ENCODE data around the gene SIGMAR1. TPM values are rescaled to one million over a fixed set of nuclear protein-coding genes. Genes with fewer than 3 reads are reported as not detected.

SIGMAR1 gene
- total RNA-seq, 1 donor, result 71.7 TPM

DNA sequence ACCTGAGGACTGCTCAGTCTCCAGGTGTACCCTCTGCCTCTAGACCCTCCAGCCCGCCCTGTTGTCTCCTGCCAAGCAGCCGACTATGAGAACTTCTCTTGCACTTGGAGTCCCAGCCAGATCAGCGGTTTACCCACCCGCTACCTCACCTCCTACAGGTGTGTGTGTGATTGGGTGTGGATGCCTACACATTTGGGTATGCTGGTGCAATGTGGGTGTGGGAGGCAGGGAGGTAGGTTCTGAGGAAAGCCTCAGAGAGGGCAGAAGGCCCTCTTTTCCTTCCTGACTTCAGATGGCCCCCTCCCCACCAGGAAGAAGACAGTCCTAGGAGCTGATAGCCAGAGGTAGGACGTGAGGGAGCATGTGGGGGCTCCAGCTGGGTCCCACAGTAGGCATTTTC, 19.4 kb upstream of the SIGMAR1 start:
- no peak for TF ChIP-seq CTCF (IDR thresholded peaks at IDR 0.05; ENCODE audit: insufficient read depth, low read depth, low read length)
- H3K4me3 ChIP-seq (ENCODE audit: low read depth, low read length), result no peak overlapping the region
- DNase-seq (ENCODE audit: low read depth), result no peak

GRCh38 chr9:34655394-34655793, 17.8 kb upstream of the SIGMAR1 start:
- no peak for TF ChIP-seq CTCF (IDR thresholded peaks at IDR 0.05; ENCODE audit: insufficient read depth, low read depth, low read length)
- DNase-seq (ENCODE audit: low read depth), result no peak
- no peak overlapping the region for H3K4me3 ChIP-seq (ENCODE audit: low read depth, low read length)

- DNase-seq (ENCODE audit: low read depth), result peak; percentile 43
- H3K4me3 ChIP-seq (ENCODE audit: low read depth, low read length), result no peak overlapping the region
- no peak for TF ChIP-seq CTCF (IDR thresholded peaks at IDR 0.05; ENCODE audit: insufficient read depth, low read depth, low read length)
Measured at GRCh38 chr9:34654323-34655051, 16.9 kb upstream of the SIGMAR1 start.

DNA sequence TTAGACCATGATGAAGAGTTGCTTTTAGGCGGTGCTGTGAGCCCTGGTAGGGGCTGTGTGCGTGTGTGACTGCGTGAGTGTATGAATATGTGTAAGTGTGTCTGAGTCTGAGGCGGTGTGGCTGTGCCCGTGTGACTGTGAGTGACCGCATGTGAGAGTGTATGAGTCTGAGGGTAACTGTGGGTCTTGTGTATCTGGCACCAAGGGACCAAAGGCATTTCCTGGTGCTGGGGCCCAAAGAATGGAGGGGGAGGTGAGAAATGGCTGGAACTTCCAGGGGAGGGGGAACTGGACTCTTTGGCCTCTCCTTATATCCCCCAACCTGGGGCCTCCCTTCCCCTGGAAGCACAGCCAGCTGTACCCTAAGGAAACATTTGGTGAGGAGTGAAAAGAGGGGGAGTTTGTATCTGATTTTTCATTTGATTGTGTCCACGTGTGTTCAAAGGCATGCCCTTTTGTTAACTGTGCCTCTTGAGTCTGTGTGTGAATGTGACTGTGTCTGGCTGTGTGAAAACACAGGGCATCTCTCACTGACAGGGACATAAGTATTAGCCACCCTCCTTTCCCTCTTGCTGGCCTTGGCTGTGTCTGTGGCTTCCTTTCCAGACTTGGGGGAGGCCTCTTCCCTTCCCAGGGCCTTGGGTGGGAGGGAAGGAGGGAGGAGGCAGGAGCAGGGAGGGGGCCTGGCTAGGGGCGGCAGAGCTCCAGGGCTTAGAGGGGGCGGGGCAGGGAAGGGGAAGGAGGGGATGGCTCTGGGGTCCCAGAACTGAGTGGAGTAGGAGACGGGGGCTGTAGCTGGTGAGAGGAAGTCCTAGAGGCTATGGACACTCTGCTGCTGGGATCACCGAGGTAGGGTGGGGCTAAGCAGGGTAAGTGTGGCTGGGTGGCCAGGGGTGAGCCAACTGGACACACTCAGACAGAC, 15.8 kb upstream of the SIGMAR1 start:
- no peak overlapping the region for H3K4me3 ChIP-seq (ENCODE audit: low read depth, low read length)
- no peak for TF ChIP-seq CTCF (IDR thresholded peaks at IDR 0.05; ENCODE audit: insufficient read depth, low read depth, low read length)
- no peak for DNase-seq (ENCODE audit: low read depth)

GRCh38 chr9:34652602-34653000, 15.0 kb upstream of the SIGMAR1 start:
- DNase-seq (ENCODE audit: low read depth), result no peak

More at GRCh38 chr9:34652602-34653000, 15.0 kb upstream of the SIGMAR1 start:
- TF ChIP-seq CTCF (IDR thresholded peaks at IDR 0.05; ENCODE audit: insufficient read depth, low read depth, low read length), result no peak
- peak overlapping the region; percentile 53 for H3K4me3 ChIP-seq (ENCODE audit: low read depth, low read length)

All from fibroblast of villous mesenchyme (primary cell).